PC-9 (cell line): ENCODE results near the gene SDK2. TPM values are rescaled to one million over a fixed set of nuclear protein-coding genes. Genes with fewer than 3 reads are reported as not detected.

Experiments
- BruUV-seq: library from RNA; stranded (reverse); fragments of 400-500 nt; replicated peaks from 2 replicates; lab custom pipeline; 2021; lab: Mats Ljungman, UMichigan
- CTCF ChIA-PET: fragments of 300-600 bp; sonication (Branson Sonifier 250); formaldehyde crosslinking; loops from one replicate; lab custom pipeline; 2022; ENCODE audit warnings: antibody characterized with exemption; lab: Charles Lee
- POLR2A ChIA-PET: fragments of 300-600 bp; sonication (Branson Sonifier 250); formaldehyde crosslinking; loops from one replicate; lab custom pipeline; 2022; ENCODE audit warnings: antibody characterized with exemption; ENCODE audit not compliant: unreplicated experiment; lab: Charles Lee
- DNase-seq, 2 experiments: peaks; one replicate each; pipeline versions ENCODE4 v3.0.0 to v3.0.0-alpha.2; 2015 to 2022; ENCODE audit warnings: mixed read lengths in 1 of 2
- H2AFZ ChIP-seq: fragments of 200-600 bp; sonication (generic); 2 replicates; pipeline ENCODE4 v1.8.1; 2017; ENCODE audit warnings: antibody characterized with exemption
- H3F3A ChIP-seq: fragments of 200-600 bp; sonication (generic); 2 replicates; pipeline ENCODE4 v1.8.1; 2017; ENCODE audit warnings: antibody characterized with exemption, mild to moderate bottlenecking, low read depth; ENCODE audit not compliant: insufficient read depth
- H3K27ac ChIP-seq: fragments of 200-600 bp; sonication (generic); 2 replicates; pipeline ENCODE4 v1.6.1; 2016; ENCODE audit warnings: mixed run types
- H3K27me3 ChIP-seq: fragments of 200-600 bp; sonication (generic); 2 replicates; pipeline ENCODE4 v1.6.1; 2016; ENCODE audit warnings: low read depth, mixed run types; ENCODE audit not compliant: insufficient read depth
- H3K36me3 ChIP-seq: fragments of 200-600 bp; sonication (generic); 2 replicates; pipeline ENCODE4 v1.6.1; 2016; ENCODE audit warnings: low read depth, mixed run types
- H3K4me1 ChIP-seq: fragments of 200-600 bp; sonication (generic); replicated peaks from 2 replicates; pipeline ENCODE4 v1.6.1; 2016; ENCODE audit warnings: mixed run types; ENCODE audit not compliant: insufficient read depth
- H3K4me2 ChIP-seq: fragments of 200-600 bp; sonication (generic); 2 replicates; pipeline ENCODE4 v1.6.1; 2017; ENCODE audit warnings: mixed run types
- H3K4me3 ChIP-seq: fragments of 200-600 bp; sonication (generic); 2 replicates; pipeline ENCODE4 v1.6.1; 2016; ENCODE audit warnings: mixed run types
- H3K79me2 ChIP-seq: fragments of 200-600 bp; sonication (generic); 2 replicates; pipeline ENCODE4 v1.6.1; 2017; ENCODE audit warnings: low read depth, mixed run types
- H3K9me2 ChIP-seq: fragments of 200-600 bp; sonication (generic); 2 replicates; pipeline ENCODE4 v1.8.1; 2017; ENCODE audit warnings: mild to moderate bottlenecking; ENCODE audit not compliant: insufficient read depth
- H3K9me3 ChIP-seq: fragments of 200-600 bp; sonication (generic); 2 replicates; pipeline ENCODE4 v1.8.1; 2016; ENCODE audit warnings: low read depth; ENCODE audit not compliant: insufficient read depth
- H4K20me1 ChIP-seq: fragments of 200-600 bp; sonication (generic); 2 replicates; pipeline ENCODE4 v1.8.1; 2017; ENCODE audit not compliant: insufficient read depth
- EZH2 ChIP-seq: fragments of 200-600 bp; sonication (generic); IDR thresholded peaks from 2 replicates; pipeline ENCODE4 v1.8.0; 2017; ENCODE audit warnings: antibody characterized with exemption, low read depth
- intact Hi-C: fragments of 100-400 bp; cut with micrococcal nuclease; formaldehyde crosslinking; loops from one replicate; pipeline ENCODE4 v1.10.0; 2022; ENCODE audit not compliant: unreplicated experiment
- total RNA-seq: library from RNA; stranded (reverse); gene quantifications from 2 replicates; pipeline ENCODE4 v1.2.3, GENCODE V29; 2021
- TF ChIP-seq, protein P1 (sequence below): fragments of 200-600 bp; sonication (generic); conservative IDR thresholded peaks from 2 replicates; pipeline ENCODE4 v1.6.1; 2017; ENCODE audit warnings: mixed run types, antibody characterized with exemption, mild to moderate bottlenecking, moderate library complexity

The SDK2 gene
- total RNA-seq, 1 experiment from 2014 or later, result 0.04 TPM

DNA sequence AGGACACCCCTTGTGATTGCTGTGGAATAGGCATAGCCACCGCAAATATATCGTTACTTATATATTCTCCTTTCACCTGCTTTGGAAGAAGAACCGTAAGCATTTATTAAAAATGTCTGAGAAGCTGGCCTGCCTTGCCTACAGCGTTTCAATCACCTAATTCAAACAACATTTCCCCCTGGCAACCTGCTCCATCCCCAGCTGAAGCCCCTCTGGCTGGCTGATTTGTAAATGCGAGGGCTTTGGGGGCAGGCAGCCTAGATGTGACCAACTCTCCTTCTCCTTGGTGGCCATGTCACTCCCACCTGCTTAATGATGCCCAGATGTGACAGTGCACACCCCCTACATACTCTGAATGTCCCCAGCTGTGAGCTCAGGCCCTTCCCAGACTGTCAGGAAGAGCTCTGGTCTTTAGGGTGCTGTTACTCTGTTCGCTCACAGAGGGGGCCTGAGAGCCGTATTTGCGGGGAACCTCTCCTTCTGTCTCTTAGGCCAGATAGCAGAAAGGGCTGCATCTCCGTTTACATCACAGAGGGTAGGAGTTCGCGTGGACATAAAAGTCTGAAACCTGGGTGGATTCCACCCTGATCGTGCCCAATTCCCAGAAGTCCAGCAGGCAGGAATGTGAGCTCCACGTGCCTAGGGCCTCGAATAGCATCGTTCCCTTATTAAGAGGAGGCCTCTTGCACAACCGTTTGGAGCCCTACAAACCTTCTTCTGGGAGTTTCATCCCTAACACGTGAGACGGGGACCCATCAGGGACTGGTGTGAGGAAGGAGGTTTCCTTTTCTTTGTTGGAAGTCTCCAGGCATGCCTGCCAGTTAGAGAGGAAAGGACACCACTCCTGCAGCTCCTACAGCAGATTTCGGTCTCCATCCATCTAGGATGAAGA is 2.4 kb upstream of the SDK2 start:
- no peak for DNase-seq
- Histone ChIP-seq H3K9me3 (no peaks in the 10 kb centered on the region), H2AFZ (no peak overlapping the region), H4K20me1 (no peaks in the 10 kb centered on the region), H3K9me2 (no peaks in the 10 kb centered on the region), H3K4me1 (no peaks in the 10 kb centered on the region), H3F3A (no peaks in the 10 kb centered on the region), H3K79me2 (no peaks in the 10 kb centered on the region), H3K27me3 (peaks cover 61% of the 10 kb centered on the region), H3K4me3 (no peak overlapping the region), H3K36me3 (no peaks in the 10 kb centered on the region), H3K27ac (no peak overlapping the region), H3K4me2 (no peak overlapping the region)
- BruUV-seq, result no TSS peak
- CTCF ChIA-PET, result no interaction called here
- intact Hi-C loops, result no loop called here
- no peak for TF ChIP-seq EZH2
- TF ChIP-seq, protein P1, sequence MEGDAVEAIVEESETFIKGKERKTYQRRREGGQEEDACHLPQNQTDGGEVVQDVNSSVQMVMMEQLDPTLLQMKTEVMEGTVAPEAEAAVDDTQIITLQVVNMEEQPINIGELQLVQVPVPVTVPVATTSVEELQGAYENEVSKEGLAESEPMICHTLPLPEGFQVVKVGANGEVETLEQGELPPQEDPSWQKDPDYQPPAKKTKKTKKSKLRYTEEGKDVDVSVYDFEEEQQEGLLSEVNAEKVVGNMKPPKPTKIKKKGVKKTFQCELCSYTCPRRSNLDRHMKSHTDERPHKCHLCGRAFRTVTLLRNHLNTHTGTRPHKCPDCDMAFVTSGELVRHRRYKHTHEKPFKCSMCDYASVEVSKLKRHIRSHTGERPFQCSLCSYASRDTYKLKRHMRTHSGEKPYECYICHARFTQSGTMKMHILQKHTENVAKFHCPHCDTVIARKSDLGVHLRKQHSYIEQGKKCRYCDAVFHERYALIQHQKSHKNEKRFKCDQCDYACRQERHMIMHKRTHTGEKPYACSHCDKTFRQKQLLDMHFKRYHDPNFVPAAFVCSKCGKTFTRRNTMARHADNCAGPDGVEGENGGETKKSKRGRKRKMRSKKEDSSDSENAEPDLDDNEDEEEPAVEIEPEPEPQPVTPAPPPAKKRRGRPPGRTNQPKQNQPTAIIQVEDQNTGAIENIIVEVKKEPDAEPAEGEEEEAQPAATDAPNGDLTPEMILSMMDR, result no peak
- POLR2A ChIA-PET, result no interaction called here

DNA sequence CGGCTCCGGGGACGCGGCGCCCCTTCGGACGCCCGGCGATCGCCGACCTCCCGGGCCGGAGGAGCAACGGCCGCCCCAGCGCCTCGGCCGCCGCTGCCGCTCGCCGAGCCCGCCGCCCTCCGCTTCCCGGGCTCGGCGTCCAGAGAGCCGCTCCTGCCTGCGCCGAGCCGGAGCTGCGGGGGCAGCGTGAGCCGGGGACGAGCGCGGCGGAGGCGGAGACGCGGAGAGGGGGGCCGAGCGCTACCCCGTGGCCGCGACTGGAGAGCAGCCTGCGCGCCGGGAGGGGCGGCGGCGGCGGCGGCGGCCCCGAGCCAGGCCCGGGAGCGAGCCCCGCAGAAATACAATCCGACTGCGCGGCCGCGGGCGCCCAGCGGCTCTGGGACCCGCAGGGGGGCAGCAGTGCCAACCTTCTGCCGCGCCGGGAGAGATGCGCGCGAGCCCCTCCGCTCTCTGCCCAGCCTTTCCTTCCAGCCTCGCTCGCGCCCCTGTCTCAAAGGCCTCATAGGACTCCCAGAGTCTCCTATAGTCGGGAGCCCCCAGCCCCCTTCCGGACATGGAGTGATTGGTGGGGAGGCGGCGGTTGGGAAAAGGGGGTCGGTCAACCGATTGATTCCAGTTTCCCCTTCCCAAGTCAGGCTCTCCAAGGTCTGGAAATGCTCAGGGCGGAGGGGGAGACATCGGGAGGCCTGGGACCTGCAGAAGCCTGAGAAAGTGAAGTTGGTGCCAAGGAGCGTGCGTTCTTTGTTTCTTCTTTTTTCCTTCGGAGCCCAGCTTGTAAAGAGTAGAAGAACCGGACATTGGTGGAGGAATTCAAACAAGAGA is 1.0 kb upstream of the SDK2 start:
- Histone ChIP-seq H3K9me2 (no peaks in the 10 kb centered on the region), H3F3A (no peaks in the 10 kb centered on the region), H3K4me3 (no peak overlapping the region), H3K27me3 (peaks cover 61% of the 10 kb centered on the region), H2AFZ (no peak overlapping the region), H3K9me3 (no peaks in the 10 kb centered on the region), H3K79me2 (no peaks in the 10 kb centered on the region), H3K36me3 (no peaks in the 10 kb centered on the region), H3K4me1 (no peaks in the 10 kb centered on the region), H3K4me2 (no peak overlapping the region), H3K27ac (no peak overlapping the region), H4K20me1 (no peaks in the 10 kb centered on the region)
- DNase-seq, result no peak
- no TSS peak for BruUV-seq
- TF ChIP-seq EZH2, result no peak
- TF ChIP-seq, protein P1, result no peak
- intact Hi-C loops, result no loop called here
- POLR2A ChIA-PET, result no interaction called here
- CTCF ChIA-PET, result no interaction called here

DNA sequence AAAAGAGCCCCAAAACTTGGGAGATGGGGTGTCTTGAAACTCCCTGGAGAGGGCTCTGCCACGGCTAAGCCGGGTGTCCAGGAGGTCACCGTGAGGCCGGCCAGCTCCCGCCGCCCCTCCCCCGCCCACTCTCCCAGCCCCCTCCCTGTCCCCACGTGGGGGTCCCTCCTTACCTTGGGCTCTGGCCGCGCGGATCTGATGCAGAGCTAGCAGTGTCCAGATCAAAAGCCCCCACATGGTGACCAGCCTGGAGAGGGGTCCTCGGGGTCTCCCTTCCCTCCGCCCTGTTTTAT is 447 bp downstream of the SDK2 start:
- H3K36me3 ChIP-seq, result no peaks in the 10 kb centered on the region
- no peaks in the 10 kb centered on the region for H3K4me1 ChIP-seq
- no peak overlapping the region for H2AFZ ChIP-seq
- no peak overlapping the region for H3K4me3 ChIP-seq
- BruUV-seq, result no TSS peak
- H3K79me2 ChIP-seq, result no peaks in the 10 kb centered on the region
- DNase-seq, result no peak
- no peak overlapping the region for H3K27ac ChIP-seq
- no peaks in the 10 kb centered on the region for H4K20me1 ChIP-seq
- H3K9me2 ChIP-seq, result no peaks in the 10 kb centered on the region
- POLR2A ChIA-PET, result no interaction called here
- peaks cover 61% of the 10 kb centered on the region for H3K27me3 ChIP-seq
- no peak overlapping the region for H3K4me2 ChIP-seq
- intact Hi-C loops, result no loop called here
- H3K9me3 ChIP-seq, result no peaks in the 10 kb centered on the region
- TF ChIP-seq, protein P1, result no peak
- TF ChIP-seq EZH2, result no peak
- H3F3A ChIP-seq, result no peaks in the 10 kb centered on the region
- CTCF ChIA-PET, result interaction anchor here (0.6 kb wide), 1 partner anchor 340 kb away, joined by 9 read pairs; no protein-coding TSS in a partner anchor
